Dedifferentiated amniotic fluid mesenchymal stem cell (primary cell): ENCODE results near the gene RBM34.
"Not testable (repeated sequence)": the region's sequence is repeated elsewhere in the genome, so short reads cannot be mapped to it uniquely, and the experiment has no call there.

ENCODE experiments used
- DNase-seq: peaks from one replicate; pipeline ENCODE4 v3.0.0-alpha.2; 2016; ENCODE audit errors: extremely low spot score

Gene RBM34

GRCh38 chr1:235113183-235113917 is 47.7 kb downstream of the RBM34 start:
- no peak for DNase-seq

DNA sequence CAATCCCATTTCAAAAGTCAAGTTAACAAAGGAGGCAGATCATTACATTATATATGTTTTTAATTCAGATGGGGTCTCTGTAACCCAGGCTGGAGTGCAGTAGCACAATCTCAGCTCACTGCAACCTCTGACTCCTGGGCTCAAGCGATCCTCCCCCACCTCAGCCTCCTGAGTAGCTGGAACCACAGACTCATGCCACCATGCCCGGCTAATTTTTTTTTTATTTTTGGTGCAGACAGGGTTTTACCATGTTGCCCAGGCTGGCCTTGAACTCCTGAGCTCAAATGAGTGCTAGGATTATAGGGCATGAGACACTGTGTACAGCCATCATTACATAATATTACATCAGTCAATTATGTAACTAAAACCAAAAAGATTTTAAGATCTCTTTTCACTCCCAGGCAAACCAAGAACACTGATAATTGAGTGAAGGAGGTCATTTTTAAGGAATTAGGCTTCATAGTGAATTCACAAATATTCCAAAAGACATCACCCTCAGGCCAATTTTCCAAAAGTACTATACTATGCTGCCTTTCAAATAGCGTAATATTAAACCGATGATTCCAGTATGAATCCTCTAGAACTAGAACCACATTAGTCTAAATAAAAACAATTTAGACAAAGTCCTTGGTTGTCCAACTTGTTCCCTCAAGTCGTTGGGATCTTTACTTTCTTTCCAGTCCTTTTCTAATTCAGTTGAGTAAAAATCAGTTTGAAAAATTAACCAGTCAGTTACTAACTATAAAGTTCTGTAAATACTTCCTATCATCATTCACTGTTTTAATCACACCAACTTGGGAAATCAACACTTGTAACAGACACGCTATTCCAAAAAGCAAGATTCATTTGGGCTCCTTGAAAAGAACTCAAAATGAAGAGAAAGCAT is 48.5 kb downstream of the RBM34 start:
- DNase-seq: no peak

DNA sequence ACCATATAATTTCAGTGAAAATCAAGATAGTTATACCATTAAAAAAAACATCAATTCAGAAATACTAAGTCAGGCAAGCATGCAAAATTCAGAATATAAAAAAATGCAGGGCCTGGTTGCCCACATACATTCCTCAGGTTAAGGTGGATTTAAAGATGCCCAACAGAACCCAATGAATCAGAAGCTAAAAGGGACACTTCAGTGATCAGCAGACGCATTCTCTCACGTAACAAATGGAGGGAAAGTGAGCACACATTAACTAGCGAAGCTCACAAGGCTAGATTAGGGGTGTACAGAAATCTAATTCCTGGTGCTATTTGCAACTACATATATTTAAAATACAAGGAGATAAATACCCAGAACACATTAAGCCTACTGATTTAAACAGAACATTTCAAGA is 49.9 kb downstream of the RBM34 start:
- no peak for DNase-seq

DNA sequence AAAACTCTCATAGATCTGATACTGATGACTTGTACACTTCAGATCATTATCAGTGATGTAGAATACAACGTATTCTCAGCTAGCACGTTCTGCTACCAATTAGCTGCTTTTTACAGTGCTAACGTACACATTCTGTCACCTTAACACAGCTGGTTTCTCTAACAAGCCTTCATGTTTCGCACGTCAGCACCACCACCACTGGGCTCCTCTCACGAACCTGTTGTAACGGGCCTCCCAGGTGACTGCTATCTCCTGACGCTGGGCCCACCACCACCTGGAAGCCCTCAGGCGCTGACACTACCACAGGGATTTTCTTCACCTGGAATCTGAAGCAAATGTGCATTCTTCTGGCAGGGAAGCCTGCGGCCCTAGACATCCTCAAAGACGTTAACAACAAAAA is 52.2 kb downstream of the RBM34 start:
- DNase-seq: no peak

GRCh38 chr1:235108185-235108593 is 52.9 kb downstream of the RBM34 start:
- DNase-seq: no peak

- DNase-seq: no peak
Measured at GRCh38 chr1:235107368-235108184, 53.5 kb downstream of the RBM34 start.

DNA sequence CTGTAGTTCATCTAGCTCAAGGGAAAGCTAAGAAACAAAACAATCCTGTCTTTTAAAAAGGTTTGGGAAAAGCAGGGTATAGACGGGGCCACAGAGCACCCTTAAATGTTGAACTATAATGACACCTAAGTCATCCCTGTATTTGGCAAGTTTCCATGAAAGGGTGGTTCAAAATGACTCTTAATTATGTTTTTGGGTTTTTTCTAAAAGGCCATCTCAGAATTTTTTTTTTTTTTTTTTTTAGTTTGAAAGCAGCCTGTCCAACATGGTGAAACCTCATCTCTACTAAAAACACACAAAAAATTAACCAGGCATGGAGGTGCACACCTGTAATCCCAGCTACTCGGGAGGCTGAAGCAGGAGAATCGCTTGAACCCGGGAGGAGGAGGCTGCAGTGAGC is 54.6 kb downstream of the RBM34 start:
- DNase-seq: no peak

DNA sequence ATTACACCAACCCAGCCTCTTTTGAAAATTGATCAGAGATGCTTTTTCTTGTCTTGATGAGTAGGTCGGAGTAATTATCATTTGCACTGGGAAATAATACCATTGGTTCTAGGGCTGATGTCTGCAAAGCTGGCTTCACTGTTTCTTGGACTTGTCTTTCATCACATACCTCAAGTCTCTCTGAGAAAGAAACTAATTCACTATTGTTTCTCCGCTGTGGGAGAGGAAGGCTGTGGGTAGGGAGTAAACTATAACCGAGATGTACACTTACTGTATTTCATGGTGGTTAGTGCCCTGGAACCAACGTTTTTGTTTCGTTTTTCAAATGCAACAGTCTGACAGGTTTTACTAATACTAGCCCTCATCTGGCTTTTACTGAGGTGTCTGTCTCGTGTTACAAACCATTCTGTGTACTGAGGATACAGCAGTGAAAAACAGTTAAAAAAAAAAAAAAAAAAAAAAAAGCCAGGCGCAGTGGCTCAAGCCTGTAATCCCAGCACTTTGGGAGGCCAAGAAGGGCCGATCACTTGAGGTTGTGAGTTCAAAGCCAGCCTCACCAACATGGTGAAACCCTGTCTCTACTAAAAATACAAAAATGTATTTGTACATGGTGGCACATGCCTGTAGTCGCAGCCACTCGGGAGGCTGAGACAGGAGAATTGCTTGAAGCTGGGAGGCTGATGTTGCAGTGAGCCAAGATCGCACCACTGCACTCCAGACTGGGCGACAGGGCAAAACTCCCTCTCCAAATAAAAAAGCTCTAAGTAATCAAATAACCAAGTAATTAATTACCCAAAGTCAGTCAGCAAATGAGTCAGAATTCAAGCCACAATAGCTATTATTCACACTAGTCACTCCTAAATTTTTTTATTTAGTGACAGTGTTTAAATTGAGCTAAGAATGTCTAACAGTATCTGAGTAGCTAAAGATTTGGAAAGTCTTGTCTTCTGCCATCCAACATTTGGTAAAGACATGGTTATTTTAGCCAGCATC is 55.7 kb downstream of the RBM34 start:
- DNase-seq: no peak

GRCh38 chr1:235102993-235103411 is 58.0 kb downstream of the RBM34 start:
- DNase-seq: no peak

- DNase-seq: no peak
Measured at GRCh38 chr1:235102259-235102582, 58.8 kb downstream of the RBM34 start.

DNA sequence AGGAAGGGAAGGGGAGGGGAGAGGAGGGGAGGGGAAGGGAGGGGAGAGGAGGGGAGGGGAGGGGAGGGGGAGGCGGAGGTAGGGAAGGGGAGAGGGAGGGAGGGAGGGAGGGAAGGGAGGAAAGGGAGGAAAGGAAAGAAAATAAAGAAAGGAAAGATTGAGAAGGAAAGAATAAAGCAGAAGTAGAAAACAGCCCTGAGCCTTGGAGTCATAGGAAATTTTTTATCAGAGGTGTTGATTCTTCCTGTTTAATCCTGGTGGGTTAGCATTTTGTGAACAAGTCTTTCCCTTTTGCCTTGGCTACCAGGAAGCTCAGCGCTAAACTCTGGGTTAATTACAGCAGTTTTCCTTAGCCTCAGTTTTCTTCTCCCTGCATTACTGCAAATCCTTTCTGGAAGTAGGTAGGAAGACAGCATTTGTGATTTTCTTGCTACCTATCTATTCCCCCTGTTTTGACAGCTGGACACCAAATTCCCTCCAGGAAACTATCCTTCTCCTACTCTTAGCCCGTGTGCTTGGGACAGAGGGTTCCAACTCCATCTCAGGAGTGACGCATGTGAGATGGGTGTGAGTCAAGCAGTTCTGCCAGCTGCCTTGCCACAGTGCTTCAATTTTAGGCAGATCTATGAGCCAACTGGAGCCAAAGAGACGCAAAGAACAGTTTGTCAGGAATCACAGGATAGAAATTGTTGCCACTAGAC is 59.3 kb downstream of the RBM34 start:
- DNase-seq: no peak

GRCh38 chr1:235100194-235100772 is 60.8 kb downstream of the RBM34 start:
- DNase-seq: no peak

DNA sequence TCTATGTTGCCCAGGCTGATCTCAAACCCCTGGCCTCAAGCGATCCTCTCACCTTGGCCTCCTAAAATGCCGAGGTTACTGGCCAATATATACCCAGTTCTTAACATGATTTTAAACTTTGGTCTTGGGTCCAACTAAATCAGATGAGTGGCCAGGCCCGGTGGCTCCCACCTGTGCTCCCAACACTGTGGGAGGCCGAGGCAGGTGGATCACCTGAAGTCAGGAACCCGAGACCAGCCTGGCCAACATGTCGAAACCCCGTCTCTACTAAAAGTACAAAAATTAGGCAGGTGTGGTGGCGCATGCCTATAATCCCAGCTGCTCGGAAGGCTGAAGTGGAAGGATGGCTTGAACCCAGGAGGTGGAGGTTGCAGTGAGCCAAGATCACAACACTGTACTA is 62.1 kb downstream of the RBM34 start:
- DNase-seq: no peak

DNA sequence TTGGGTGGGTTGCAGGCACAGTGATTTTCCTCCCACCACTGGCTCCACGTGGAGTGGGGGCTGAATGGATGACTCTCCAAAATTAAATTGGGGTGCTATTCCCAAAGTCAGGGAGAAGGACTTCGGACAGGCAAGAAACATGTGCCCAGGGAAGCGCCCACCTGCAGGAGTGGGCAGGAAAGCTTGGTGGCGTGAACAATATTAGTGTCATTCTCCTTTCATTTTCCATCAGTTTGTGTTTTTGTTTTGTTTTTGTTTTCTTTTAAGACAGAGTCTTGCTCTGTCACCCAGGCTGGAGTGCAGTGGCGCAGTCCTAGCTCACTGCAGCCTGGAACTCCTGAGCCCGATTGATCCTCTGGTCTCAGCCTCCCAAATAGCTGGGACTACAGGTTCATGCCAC is 62.5 kb downstream of the RBM34 start:
- no peak for DNase-seq

GRCh38 chr1:235097501-235097900 is 63.5 kb downstream of the RBM34 start:
- not testable (repeated sequence) for DNase-seq

- no peak for DNase-seq
Measured at GRCh38 chr1:235095938-235096562, 65.0 kb downstream of the RBM34 start.

DNA sequence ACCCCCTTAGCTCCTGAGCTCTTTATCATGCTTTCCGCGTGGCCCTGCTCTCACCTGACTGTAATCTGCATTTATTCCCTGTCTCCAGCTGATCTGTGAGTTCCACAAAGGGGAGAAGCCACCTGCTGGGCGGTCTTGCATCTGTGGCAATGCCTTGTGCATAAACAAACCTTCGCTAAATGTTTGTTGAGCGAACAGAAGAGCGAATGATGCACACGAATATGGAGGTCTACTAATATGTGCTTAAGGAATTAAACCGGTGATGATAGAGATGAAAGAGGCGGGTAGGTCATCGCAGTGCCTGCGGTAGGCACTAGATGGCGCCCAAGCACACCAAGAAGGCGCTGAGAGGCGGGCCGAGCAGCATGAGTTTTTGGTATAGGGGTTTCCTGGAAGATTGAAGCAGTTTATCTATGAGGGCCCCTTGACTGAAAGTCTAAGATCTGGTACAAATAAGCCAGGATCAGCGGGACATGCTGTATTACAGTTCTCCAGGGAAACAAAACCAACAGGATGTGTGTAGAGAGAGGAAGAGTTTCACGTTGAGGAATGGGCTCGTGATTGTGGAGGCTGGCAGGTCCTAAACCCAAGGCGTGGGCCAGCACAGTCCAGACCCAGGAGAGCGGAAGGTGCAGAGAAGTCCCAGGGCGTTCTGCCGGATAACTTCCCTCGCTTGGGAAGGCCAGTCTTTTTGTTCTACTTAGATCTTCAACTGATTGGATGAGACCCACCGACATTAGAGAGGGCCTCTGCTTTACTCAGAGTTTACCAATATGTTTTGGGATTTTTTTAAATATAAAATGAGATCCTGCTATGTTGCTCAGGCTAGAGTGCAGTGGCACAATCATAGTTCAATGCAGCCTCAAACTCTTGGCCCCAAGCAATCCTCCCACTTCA is 67.1 kb downstream of the RBM34 start:
- DNase-seq: peak; percentile 55

- DNase-seq: peak; percentile 25
Measured at GRCh38 chr1:235093013-235093695, 67.9 kb downstream of the RBM34 start.
